Colon (tissue), 2 donors: ENCODE results near the gene GNAI2.

Source experiments
- FAIRE-seq: peaks from 2 replicates; lab custom pipeline; 2012; peaks lifted over from hg19 to GRCh38; lab: Jason Lieb, UNC
- donor health status: control.
- donor health status: control.

The GNAI2 gene

GRCh38 chr3:50235716-50236483 lies at the start of gene GNAI2:
GNAI2 (plus strand) TSS chr3:50236204; CDS start chr3:50236336, 132 bp downstream.
- peak; percentile 94 for FAIRE-seq

- no peak for FAIRE-seq
These were observed 48.3 kb upstream of the GNAI2 start for GRCh38 chr3:50187750-50188149.

GRCh38 chr3:50189274-50189673 lies 46.7 kb upstream of the GNAI2 start:
- no peak for FAIRE-seq

- no peak for FAIRE-seq
These were observed 46.0 kb upstream of the GNAI2 start for GRCh38 chr3:50189989-50190388.

- no peak for FAIRE-seq
These were observed 44.9 kb upstream of the GNAI2 start, which contains the start of gene GNAT1 for GRCh38 chr3:50190936-50191660. GNAT1 (plus strand) TSS chr3:50191610; CDS start chr3:50191726, 116 bp downstream.

- FAIRE-seq: no peak
These were observed 43.9 kb upstream of the GNAI2 start for GRCh38 chr3:50192124-50192523.

GRCh38 chr3:50192689-50193141 lies 43.3 kb upstream of the GNAI2 start:
- no peak for FAIRE-seq

- FAIRE-seq: no peak
These were observed 42.7 kb upstream of the GNAI2 start for GRCh38 chr3:50193286-50193685.

GRCh38 chr3:50193746-50194127 lies 42.3 kb upstream of the GNAI2 start:
- no peak for FAIRE-seq

- FAIRE-seq: no peak
These were observed 41.7 kb upstream of the GNAI2 start for GRCh38 chr3:50194128-50194902.

GRCh38 chr3:50194903-50195500 lies 41.0 kb upstream of the GNAI2 start:
- no peak for FAIRE-seq

GRCh38 chr3:50195501-50196252 lies 40.3 kb upstream of the GNAI2 start:
- FAIRE-seq: no peak

- FAIRE-seq: no peak
These were observed 39.7 kb upstream of the GNAI2 start for GRCh38 chr3:50196253-50196801.

GRCh38 chr3:50201573-50202315 lies 34.3 kb upstream of the GNAI2 start:
- FAIRE-seq: no peak

- no peak for FAIRE-seq
These were observed 33.5 kb upstream of the GNAI2 start for GRCh38 chr3:50202353-50203112.

GRCh38 chr3:50203113-50203808 lies 32.7 kb upstream of the GNAI2 start:
- FAIRE-seq: no peak

- no peak for FAIRE-seq
These were observed 31.9 kb upstream of the GNAI2 start for GRCh38 chr3:50203809-50204803.
